COLO668 (cell line): ENCODE measurements around the gene SOST.
A peak's percentile ranks its signal among the peaks of the same experiment; 100 is the strongest.

Experiments used
- DNase-seq: peaks from one replicate; lab custom pipeline; 2025; ENCODE audit not compliant: unreplicated experiment; lab: John Stamatoyannopoulos, UW

The SOST gene

GRCh38 chr17:43774304-43775250 lies 16.0 kb upstream of the SOST start:
- DNase-seq, result no peak

DNA sequence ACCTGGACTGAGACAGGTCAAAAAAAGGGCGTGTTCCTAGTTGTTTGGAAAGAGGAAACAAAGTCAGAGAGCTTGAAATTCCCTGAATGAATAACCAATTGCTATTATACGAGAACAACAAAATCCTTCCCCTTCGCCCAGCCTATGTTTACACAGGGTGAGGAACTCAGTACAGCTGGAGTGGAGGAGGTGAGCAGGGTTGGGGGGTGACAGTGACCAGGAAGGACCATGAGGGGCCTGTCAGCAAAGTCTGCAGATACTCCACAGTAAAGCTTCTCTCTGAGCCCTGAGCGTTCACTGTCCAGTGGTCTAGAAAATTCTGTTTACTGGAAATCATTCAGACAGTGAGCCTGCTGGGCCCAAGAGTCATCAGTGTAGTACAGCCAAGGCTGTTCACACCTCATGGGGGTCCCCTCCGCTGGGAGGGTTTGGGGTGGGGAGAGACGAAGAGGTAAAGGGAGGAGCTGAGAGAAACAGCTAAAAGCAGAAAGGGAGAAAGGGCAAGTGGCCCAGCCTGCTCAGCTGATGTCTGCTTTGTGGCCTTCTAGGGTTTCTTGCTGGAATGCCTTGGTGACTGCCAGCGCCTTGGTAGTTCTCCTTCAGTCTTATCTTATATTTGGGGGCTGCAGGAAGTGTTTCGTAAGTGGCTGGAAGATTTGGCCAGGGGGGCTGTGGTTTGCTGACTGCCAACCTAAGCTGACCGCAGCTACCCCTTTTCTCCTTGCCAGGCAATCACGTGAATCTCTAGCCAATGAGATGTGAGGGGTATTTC lies 14.5 kb upstream of the SOST start:
- no peak for DNase-seq

- DNase-seq, result no peak
Measured at GRCh38 chr17:43771463-43771862, 12.9 kb upstream of the SOST start.

- no peak for DNase-seq
Measured at GRCh38 chr17:43770957-43771356, 12.4 kb upstream of the SOST start.

- no peak for DNase-seq
Measured at GRCh38 chr17:43769859-43770258, 11.3 kb upstream of the SOST start.

DNA sequence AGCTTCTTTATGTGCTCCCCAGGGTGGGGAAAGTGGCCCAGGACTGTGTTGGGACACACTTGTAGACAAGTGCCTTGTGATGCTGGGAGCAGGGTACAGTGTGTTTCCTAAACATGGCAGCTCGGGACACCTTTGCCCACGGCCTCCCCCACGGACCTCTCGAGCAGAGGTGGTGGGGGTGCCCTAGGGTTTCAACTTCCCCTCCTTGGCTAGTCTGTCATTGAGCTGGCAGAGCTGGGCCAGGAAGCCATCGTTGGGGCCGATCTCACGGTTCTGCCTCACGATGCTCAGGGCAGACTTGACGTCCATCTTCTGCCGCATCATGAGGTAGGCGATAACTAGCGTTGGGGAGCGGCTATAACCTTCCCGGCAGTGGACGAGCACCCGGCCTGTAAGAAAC lies 10.8 kb upstream of the SOST start:
- no peak for DNase-seq

DNA sequence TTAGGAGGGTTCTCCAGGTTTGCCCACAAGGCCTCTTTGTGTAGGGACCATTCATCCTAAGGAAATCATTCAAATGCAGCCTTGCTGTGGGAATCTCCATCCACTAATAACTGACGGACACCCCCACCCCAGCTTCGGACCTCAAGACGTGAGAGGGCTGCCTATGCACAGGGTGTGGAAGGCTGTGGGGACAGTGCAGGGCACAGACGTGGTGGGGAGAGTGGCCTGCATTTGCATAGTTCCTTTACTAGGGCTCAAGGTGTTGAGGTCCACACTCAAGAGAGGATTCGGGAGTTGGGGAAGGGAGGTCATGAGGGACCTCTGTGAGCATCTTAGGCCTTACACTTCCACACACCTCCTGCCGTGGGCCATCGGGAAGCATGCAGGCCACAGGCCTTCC lies 10.4 kb upstream of the SOST start:
- DNase-seq, result no peak

- DNase-seq, result no peak
Measured at GRCh38 chr17:43768382-43768781, 9.8 kb upstream of the SOST start.

DNA sequence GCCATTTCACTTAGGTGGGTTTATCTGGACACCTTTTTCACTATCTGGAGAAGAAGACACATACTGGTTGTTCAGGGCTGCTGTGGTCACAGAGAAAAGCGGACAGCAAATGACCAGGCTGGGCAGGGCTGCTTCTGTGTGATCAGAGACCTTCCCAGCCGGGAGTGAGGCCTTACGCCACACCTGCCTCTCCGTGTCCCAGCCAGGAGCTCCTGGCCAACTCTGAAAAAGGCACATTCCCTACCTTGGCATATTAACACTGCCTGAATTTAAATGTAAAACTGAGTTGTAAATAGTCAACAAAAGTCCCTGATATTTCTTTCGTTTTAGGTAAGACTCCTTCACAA lies 9.1 kb upstream of the SOST start:
- DNase-seq, result no peak

- DNase-seq, result no peak
Measured at GRCh38 chr17:43767053-43767712, 8.6 kb upstream of the SOST start.

- DNase-seq, result peak; percentile 36
Measured at GRCh38 chr17:43766413-43767052, 7.9 kb upstream of the SOST start.

- peak; percentile 81 for DNase-seq
Measured at GRCh38 chr17:43760254-43760852, 1.8 kb upstream of the SOST start.

DNA sequence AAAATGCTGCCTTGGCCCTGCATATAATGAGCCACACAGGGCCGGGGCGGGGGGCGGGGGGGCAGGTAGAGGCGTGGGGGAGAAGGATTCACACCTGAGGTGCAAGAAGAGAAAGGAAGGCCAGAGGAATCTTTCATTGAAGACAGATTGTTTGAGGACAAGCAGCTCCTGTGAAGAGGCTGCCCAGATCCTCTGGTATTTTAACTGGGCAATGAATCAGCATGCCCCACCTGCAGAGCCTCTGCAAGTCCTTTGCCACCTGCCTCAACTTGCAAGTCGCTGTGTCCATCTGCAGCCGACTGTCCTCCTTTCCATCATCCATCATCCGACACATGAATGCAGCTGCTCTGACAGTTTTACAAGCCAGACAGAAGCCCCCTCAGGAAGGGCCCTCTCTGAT lies 1.2 kb upstream of the SOST start:
- DNase-seq, result no peak

DNA sequence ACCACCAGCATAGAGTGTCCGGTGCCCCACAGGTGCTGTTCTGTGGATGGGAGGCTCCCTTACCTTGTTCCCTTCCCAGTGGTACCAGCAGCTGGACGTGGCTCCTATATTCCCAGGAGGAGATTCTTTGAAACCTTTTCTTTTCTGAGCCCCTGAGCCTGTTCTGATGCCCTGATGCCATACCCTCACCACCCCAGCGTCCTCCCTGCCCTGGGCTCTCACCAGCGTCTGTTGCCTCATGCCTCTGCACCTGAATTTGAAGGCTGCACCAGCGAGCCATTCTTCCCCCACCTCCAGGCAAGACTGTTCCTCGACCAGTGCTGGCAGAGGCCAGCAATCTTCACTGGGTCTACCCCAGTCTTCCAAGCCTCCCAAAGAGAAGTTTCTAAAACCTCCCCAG lies 505 bp downstream of the SOST start:
- no peak for DNase-seq

DNA sequence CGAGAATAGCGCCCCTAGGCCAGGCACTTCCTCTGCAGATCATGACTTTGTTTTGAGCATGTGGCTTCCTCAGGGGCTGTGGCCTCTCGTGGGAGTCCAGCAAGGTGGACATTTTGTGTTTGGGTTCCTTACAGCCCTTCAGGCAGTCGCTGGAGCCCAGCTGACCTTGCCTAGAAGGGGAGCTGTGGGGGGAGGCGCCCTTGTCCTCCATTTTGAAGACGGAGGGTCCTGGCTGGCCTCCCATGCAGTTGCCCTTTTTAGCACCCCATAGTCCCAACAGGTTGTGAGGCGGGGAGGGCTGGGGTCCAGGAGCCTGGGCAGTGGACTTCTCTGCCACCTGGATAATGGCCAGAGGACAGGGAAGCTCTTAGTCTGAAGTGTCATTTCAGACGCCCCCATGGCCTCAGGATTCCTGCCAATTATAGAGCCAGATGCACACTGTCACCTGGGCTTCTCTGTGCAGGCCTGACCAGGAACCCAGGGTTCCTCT lies 1.4 kb downstream of the SOST start:
- no peak for DNase-seq

- DNase-seq, result no peak
Measured at GRCh38 chr17:43756201-43756600, 2.4 kb downstream of the SOST start.

DNA sequence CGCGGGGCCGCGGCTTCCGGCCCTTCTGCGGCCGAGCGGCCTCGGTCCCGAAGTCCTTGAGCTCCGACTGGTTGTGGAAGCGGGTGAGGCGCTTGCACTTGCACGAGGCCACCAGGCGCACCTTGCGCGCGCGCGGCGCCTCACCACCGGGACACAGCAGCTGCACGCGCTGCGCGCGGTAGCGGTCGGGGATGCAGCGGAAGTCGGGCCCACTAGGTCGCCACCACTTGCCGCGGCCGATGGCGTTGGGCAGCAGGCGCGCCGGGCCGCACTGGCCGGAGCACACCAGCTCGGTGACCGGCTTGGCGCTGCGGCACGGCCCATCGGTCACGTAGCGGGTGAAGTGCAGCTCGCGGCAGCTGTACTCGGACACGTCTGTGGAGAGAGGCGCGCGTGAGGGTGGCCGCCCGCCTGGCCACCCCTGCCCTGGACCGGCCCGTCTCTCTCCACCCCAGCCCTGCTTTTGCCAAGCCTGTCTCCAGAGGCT lies 3.2 kb downstream of the SOST start:
- DNase-seq, result peak; percentile 33

DNA sequence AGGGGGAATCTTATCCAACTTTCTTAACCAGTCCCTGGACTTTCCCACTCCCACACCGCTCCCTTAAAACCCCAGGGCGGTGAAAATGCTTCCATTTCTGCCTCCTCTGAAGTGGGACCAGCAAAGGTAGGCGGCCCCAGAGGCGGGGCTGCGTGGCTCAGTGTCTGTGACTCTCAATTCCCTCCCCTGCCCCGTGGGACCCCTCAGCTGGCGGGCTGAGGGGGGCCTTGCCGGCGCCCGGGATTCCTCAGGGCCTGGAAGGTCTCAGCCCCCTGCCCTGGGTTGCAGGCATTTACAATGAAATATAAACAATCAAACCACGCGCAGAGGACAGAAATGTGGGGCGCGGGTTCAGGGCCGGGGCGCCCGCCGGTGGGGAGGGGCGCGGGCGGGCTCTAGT lies 3.6 kb downstream of the SOST start:
- no peak for DNase-seq

DNA sequence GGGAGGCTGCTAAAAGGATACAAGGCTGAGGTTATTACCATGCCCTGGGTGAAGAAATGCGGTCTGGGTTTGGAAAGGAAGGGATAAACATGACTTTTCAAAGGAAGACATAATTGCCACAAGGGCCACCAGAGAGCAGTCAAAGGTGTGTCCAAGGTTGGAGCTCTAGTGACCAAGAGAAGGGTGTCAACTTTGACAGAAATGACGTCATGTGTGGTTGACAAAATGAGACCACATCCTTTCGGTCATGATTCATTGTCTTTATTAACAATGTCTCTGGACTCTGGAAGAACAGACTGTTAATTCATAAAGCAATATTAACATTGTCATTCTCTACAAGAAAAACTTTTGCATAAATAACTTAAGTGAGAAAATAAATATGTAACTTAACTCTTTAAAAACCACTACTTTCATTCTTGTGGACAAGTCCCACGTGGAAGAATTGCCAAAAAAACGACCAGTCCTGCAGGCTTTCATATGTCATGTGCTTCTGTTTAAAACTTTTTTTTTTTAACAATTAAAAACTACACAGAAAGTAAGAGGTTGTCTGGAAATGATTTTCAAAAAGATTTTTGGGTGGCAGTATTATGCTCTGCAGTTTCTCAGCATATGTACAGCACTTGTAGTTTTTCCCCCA lies 5.0 kb downstream of the SOST start:
- no peak for DNase-seq

DNA sequence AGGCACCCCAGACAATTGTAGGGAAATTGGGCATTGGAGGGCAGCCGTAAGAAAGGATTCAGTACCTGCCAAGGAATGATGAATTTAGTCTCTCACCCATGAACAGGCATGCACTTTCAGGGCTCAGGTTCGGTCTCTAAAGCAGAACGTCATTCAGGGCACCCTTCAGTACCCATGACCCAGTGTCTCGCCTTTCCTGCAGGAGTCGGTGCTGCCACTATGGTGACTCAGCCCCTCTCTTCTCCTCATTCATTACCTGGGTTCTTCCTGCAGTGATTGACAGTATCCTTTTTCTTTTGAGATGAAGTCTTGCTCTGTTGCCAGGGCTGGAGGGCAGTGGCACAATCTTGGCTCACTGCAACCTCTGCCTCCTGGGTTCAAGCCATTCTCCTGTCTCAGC lies 8.4 kb downstream of the SOST start:
- DNase-seq, result no peak
